ENCODE results near the gene TXLNG.

The TXLNG gene

DNA sequence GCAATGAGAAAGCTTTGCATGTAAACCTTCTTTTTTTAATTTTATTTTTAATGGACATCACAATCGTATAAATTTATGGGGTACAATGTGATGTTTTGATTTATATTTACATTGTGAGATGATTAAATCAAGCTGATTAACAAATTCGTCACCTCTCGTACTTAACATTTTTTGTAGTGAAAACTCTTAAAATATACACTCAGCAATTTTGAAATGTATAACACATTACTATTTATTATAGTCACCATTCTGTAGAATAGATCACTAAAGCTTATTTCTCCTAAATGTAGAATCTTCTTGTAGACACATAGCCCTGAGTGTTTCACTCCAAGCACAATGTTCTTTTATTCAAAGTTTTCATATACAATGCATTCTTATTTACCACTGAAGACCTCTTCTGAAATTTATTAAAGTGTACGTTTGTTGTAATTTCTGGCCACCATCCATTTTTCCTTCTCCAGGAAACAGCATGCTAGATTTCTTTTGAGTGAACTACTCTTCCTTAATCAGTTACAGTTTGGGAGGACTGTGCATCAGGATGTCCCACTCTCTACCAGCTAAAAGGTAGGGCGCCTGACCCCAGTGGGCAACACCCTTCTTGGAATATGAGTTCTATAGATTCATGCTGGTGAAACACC, 88.3 kb downstream of the TXLNG start:
- no peak for DNase-seq

DNA sequence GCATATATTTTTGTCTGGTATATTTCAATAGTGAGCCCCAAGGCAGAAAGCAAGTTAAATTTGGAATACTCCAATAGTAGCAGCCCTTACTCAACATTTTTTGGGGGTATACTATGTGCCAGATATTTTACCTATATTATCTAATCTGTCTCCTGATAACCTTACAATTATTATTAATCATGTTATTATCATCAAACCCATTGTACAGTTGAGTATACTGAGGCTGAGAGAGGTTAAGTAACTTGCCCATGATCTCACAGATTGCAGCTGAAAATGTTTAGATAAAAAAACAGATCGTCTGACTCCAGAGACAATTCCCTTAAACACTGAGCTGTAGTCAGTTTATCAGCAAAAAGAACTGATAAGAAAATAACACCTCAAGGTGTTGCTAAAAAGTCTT, 90.4 kb downstream of the TXLNG start:
- no peak for DNase-seq

DNA sequence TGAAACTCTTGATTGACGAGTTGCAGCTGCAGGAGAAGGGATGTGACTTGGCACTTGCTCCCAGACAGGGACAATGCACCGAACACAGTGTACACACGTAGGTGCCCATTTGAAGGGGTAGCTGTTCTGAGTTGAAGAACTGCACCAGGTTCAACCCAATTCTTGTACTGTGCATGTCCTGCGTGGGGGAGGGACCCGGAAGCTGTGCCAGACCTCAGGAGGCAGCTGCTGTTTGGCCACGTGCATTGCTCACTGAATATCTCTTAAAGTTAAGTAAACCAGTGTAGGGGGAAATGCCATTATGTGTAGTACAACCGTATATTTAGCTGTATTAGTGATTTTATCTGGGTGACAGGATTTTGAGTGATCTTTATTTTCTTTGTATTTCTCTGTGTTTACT, 95.9 kb downstream of the TXLNG start:
- no peak for DNase-seq

DNA sequence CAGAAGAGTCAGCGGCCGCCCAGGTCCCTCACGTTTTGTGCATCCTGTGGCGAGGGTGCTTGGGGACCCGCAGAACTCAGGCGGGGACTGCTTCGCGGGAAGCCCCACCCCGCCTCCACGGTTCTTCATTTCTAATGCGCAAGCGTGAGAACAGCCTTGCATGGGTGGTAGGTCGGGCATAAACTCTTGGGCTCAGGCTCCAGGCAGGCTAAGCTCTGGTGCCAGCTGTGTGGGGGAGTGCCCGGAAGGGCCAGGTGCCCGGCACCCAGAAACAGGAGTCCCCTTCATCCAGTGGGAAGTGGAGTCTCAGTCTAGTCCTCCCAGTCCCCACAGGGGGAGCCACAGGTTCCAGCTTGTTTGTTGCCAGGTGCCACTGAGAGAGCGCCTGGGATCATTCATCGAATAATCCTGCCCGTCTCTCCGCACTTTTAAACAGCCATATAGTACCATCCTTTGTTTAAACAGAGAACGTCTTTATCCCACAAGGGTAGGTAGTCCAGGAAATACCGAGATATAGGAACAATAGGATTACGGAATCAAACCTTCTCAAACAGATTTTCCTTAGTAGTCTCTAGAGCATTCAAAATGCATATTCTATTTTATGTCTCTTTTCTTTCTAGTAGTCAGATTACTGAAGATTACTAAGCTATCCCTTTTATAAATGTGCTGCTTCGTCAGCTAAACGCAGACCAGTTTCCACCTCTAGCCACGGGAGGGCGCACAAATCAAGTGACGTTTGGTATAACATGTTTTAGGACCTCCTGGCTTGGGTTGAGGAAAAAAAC, 96.6 kb downstream of the TXLNG start:
- peak; percentile 53 for DNase-seq

DNA sequence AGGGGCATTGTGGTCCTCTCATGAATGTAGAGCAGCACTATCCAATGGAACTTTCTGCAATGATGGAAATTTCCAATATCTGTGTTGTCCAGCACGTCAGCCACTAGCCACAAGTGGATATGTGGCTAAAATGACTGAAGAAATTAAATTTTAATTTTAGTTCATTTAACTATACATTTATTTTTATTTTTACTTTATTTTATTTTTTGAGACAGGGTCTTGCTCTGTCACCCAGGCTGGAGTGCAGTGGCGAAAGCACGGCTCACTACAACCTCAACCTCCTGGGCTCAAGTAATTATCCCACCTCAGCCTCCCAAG, 97.2 kb downstream of the TXLNG start:
- DNase-seq: no peak

DNA sequence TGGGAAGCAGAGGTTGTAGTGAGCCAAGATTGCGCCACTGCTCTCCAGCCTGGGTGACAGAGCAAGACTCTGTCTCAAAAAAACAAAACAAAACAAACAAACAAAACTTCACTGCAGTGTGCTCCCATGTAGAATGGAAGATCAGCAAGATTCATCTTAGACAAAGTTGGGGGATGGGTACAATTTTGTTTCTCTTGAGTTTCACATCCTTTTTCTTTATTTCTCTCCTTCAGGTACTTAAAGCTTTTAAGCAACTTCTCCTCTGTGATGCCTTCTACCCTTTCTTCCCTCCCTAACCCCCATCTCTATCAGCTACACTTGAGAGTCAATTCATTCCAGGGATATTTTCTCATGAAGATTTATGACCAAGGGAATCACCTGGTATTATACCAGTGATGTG, 99.4 kb downstream of the TXLNG start:
- DNase-seq: no peak

DNA sequence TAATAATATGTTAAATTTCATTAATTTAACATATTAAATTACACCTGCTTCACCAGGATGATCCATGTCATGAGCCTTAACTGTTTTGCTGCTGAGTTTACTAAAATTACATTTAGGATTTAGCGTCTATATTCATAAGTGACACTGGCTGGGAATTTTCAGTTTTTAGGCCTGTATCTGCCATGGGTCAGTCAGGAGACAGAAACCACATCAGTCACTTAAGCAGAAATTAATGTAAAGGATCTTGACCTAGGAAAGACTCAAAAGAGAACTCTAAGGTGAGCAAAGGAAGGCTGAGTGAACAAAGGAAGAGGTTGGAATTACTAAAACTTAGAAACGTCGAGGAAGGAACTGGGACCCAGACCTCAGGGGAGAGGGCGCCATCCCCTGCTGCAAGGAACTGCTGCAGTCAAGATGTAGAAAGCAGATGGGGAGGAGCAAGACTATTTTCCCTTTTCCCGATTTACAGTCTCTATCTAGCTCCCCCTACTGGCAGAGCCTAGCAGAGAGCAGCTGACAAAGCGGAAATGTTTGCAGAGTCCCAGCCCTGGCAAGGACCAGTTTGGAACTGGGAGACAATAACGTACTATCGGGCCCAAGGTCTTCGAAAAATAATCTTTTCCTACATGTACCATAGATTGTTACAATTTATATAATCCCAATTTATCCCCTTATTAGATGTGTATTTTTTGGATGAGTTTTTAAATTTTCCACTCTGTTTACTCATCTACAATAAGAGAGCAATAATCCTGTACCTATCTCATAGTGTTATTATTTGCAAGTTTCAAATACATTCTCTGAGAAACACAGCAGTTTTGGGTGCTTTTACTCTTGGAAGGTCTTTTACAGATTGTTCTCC, 106.5 kb downstream of the TXLNG start:
- peak; percentile 34 for DNase-seq
